ENCODE results near the gene MPIG6B.
A peak's percentile ranks its signal among the peaks of the same experiment; 100 is the strongest.

Gene MPIG6B

GRCh38 chr6:31736768-31737314 lies 13.7 kb downstream of the MPIG6B start:
- DNase-seq (ENCODE audit: low spot score in 2 of 2) (no peak), ATAC-seq (no peak)
- H3K4me3 Mint-ChIP-seq, result peak overlapping the region; percentile 84
- H3K36me3 Mint-ChIP-seq, result peaks cover 72% of the 10 kb centered on the region
- H3K4me1 Mint-ChIP-seq, result peaks cover 70% of the 10 kb centered on the region
- H3K27ac Mint-ChIP-seq, result peak overlapping the region; percentile 92
- no peaks in the 10 kb centered on the region for H3K9me3 Mint-ChIP-seq

- Mint-ChIP-seq H3K36me3 (peaks cover 72% of the 10 kb centered on the region), H3K27ac (peak overlapping the region; percentile 92), H3K9me3 (no peaks in the 10 kb centered on the region), H3K4me3 (peak overlapping the region; percentile 84), H3K4me1 (peaks cover 71% of the 10 kb centered on the region)
- ATAC-seq, result no peak
- DNase-seq (ENCODE audit: low spot score in 2 of 2), result no peak
Measured at GRCh38 chr6:31737315-31737990, 14.3 kb downstream of the MPIG6B start.

- H3K4me1 Mint-ChIP-seq, result peaks cover 67% of the 10 kb centered on the region
- H3K4me3 Mint-ChIP-seq, result peak overlapping the region; percentile 84
- peak; percentile 20 to 75 for DNase-seq (ENCODE audit: low spot score in 2 of 2)
- H3K27ac Mint-ChIP-seq, result peak overlapping the region; percentile 92
- H3K9me3 Mint-ChIP-seq, result no peaks in the 10 kb centered on the region
- no peak for ATAC-seq
- H3K36me3 Mint-ChIP-seq, result peaks cover 72% of the 10 kb centered on the region
Measured at GRCh38 chr6:31737991-31738979, 15.1 kb downstream of the MPIG6B start.

- peak within 1 kb of the TSS; percentile 84 for H3K4me3 Mint-ChIP-seq
- no peaks in the 10 kb centered on the region for H3K9me3 Mint-ChIP-seq
- DNase-seq (ENCODE audit: low spot score in 2 of 2), result peak; percentile 85 to 98
- H3K36me3 Mint-ChIP-seq, result peaks cover 71% of the 10 kb centered on the region
- H3K27ac Mint-ChIP-seq, result peak within 1 kb of the TSS; percentile 92
- peak; percentile 93 for ATAC-seq
- peaks cover 52% of the 10 kb centered on the region for H3K4me1 Mint-ChIP-seq
Measured at GRCh38 chr6:31739639-31740396, 16.6 kb downstream of the MPIG6B start, which contains the start of gene MSH5. Gene MSH5 (plus strand): TSS chr6:31740005. CDS start chr6:31740467, 462 bp downstream.

- Mint-ChIP-seq H3K4me1 (peaks cover 52% of the 10 kb centered on the region), H3K36me3 (peaks cover 71% of the 10 kb centered on the region), H3K27ac (peak overlapping the region; percentile 92), H3K4me3 (peak overlapping the region; percentile 84), H3K9me3 (no peaks in the 10 kb centered on the region)
- DNase-seq (ENCODE audit: low spot score in 2 of 2), result no peak
- no peak for ATAC-seq
Measured at GRCh38 chr6:31740397-31741223, 17.4 kb downstream of the MPIG6B start.

GRCh38 chr6:31741815-31742214 lies 18.6 kb downstream of the MPIG6B start:
- Mint-ChIP-seq H3K9me3 (no peaks in the 10 kb centered on the region), H3K27ac (peak overlapping the region; percentile 68), H3K36me3 (peaks cover 74% of the 10 kb centered on the region), H3K4me3 (peak overlapping the region; percentile 84), H3K4me1 (peaks cover 46% of the 10 kb centered on the region)
- DNase-seq (ENCODE audit: low spot score in 2 of 2), result no peak
- ATAC-seq, result no peak

- H3K4me1 Mint-ChIP-seq, result peaks cover 36% of the 10 kb centered on the region
- peaks cover 84% of the 10 kb centered on the region for H3K36me3 Mint-ChIP-seq
- ATAC-seq, result no peak
- no peak for DNase-seq (ENCODE audit: low spot score in 2 of 2)
- no peak overlapping the region for H3K4me3 Mint-ChIP-seq
- H3K9me3 Mint-ChIP-seq, result no peaks in the 10 kb centered on the region
- no peak overlapping the region for H3K27ac Mint-ChIP-seq
Measured at GRCh38 chr6:31742894-31743293, 19.7 kb downstream of the MPIG6B start.

GRCh38 chr6:31744422-31744821 lies 21.2 kb downstream of the MPIG6B start:
- ATAC-seq, result no peak
- H3K9me3 Mint-ChIP-seq, result no peaks in the 10 kb centered on the region
- no peak overlapping the region for H3K27ac Mint-ChIP-seq

GRCh38 chr6:31749301-31750036 lies 26.3 kb downstream of the MPIG6B start:
- H3K4me3 Mint-ChIP-seq, result no peak overlapping the region
- no peak for ATAC-seq

More at GRCh38 chr6:31744422-31744821, 21.2 kb downstream of the MPIG6B start:
- DNase-seq (ENCODE audit: low spot score in 2 of 2), result no peak
- peaks cover 20% of the 10 kb centered on the region for H3K4me1 Mint-ChIP-seq
- H3K4me3 Mint-ChIP-seq, result no peak overlapping the region
- peaks cover 92% of the 10 kb centered on the region for H3K36me3 Mint-ChIP-seq

GRCh38 chr6:31750411-31751022 lies 27.3 kb downstream of the MPIG6B start:
- Mint-ChIP-seq H3K36me3 (peaks cover 40% of the 10 kb centered on the region), H3K9me3 (no peaks in the 10 kb centered on the region), H3K4me1 (no peaks in the 10 kb centered on the region), H3K4me3 (no peak overlapping the region), H3K27ac (no peak overlapping the region)
- ATAC-seq (no peak), DNase-seq (ENCODE audit: low spot score in 2 of 2) (no peak)

More at GRCh38 chr6:31749301-31750036, 26.3 kb downstream of the MPIG6B start:
- no peak for DNase-seq (ENCODE audit: low spot score in 2 of 2)
- Mint-ChIP-seq H3K36me3 (peaks cover 50% of the 10 kb centered on the region), H3K27ac (no peak overlapping the region), H3K4me1 (no peaks in the 10 kb centered on the region), H3K9me3 (no peaks in the 10 kb centered on the region)

GRCh38 chr6:31752739-31753319 lies 29.7 kb downstream of the MPIG6B start:
- no peak for DNase-seq (ENCODE audit: low spot score in 2 of 2)
- H3K4me1 Mint-ChIP-seq, result no peaks in the 10 kb centered on the region
- peaks cover 18% of the 10 kb centered on the region for H3K36me3 Mint-ChIP-seq
- ATAC-seq, result peak; percentile 44
- H3K4me3 Mint-ChIP-seq, result no peak overlapping the region
- no peak overlapping the region for H3K27ac Mint-ChIP-seq
- H3K9me3 Mint-ChIP-seq, result no peaks in the 10 kb centered on the region

GRCh38 chr6:31758281-31758680 lies 35.1 kb downstream of the MPIG6B start:
- DNase-seq (ENCODE audit: low spot score in 2 of 2) (no peak), ATAC-seq (no peak)
- no peak overlapping the region for H3K27ac Mint-ChIP-seq
- peaks cover 30% of the 10 kb centered on the region for H3K36me3 Mint-ChIP-seq
- H3K4me1 Mint-ChIP-seq, result peaks cover 7% of the 10 kb centered on the region
- no peaks in the 10 kb centered on the region for H3K9me3 Mint-ChIP-seq
- no peak overlapping the region for H3K4me3 Mint-ChIP-seq

GRCh38 chr6:31760790-31761189 lies 37.6 kb downstream of the MPIG6B start:
- Mint-ChIP-seq H3K4me3 (no peak overlapping the region), H3K9me3 (no peaks in the 10 kb centered on the region), H3K27ac (no peak overlapping the region), H3K4me1 (peaks cover 17% of the 10 kb centered on the region), H3K36me3 (peaks cover 22% of the 10 kb centered on the region)
- ATAC-seq (no peak), DNase-seq (ENCODE audit: low spot score in 2 of 2) (no peak)

Data from stimulated activated effector memory CD8-positive, alpha-beta T cell treated with anti-CD3 and anti-CD28 coated beads, Interleukin-12 subunit alpha, Interleukin-12 subunit beta, amount 100 ng/mL, for 72 hours (primary cell).